GM23338 (cell line): ENCODE measurements around the gene RPL36A.

ENCODE experiments used
- CTCF ChIP-seq, 2 experiments: fragments of 200-600 bp in 1 of 2; sonication (generic) in 1 of 2; conservative IDR thresholded peaks; 2 replicates each; pipeline versions ENCODE4 v1.5.1 to v1.6.1; 2016 to 2017; ENCODE audit warnings: antibody characterized with exemption in 2 of 2, low read depth in 2 of 2, mild to moderate bottlenecking in 2 of 2, moderate library complexity in 1 of 2
- EZH2 ChIP-seq: fragments of 200-600 bp; sonication (generic); IDR thresholded peaks from one replicate; pipeline ENCODE4 v1.8.0; 2017; ENCODE audit warnings: antibody characterized with exemption, mild to moderate bottlenecking, low read depth; ENCODE audit not compliant: unreplicated experiment
- EZH2phosphoT487 ChIP-seq: fragments of 200-600 bp; sonication (generic); IDR thresholded peaks from one replicate; pipeline ENCODE4 v1.8.1; 2018; ENCODE audit warnings: antibody characterized with exemption; ENCODE audit not compliant: unreplicated experiment
- JUNB ChIP-seq: IDR thresholded peaks from one replicate; pipeline ENCODE4 v1.6.1; 2016; ENCODE audit warnings: antibody characterized with exemption; ENCODE audit not compliant: unreplicated experiment
- POLR2AphosphoS5 ChIP-seq: IDR thresholded peaks from 2 replicates; pipeline ENCODE4 v1.6.1; 2016; ENCODE audit warnings: antibody characterized with exemption, low read depth
- REST ChIP-seq: IDR thresholded peaks from one replicate; pipeline ENCODE4 v1.6.1; 2018; ENCODE audit warnings: antibody characterized with exemption; ENCODE audit not compliant: unreplicated experiment
- STAT1 ChIP-seq: IDR thresholded peaks from one replicate; pipeline ENCODE4 v1.6.1; 2016; ENCODE audit warnings: antibody characterized with exemption; ENCODE audit not compliant: unreplicated experiment

- no peak for TF ChIP-seq CTCF (conservative IDR thresholded peaks at IDR 0.05; ENCODE audit: low read depth in 2 of 2)
- no peak for TF ChIP-seq POLR2AphosphoS5
- no peak for TF ChIP-seq EZH2
- no peak for TF ChIP-seq EZH2phosphoT487
- no peak for TF ChIP-seq REST
- TF ChIP-seq JUNB: no peak
- TF ChIP-seq STAT1: no peak
Measured at GRCh38 chrX:101360390-101360789, 30.4 kb upstream of the RPL36A start.
